K562 (cell line): ENCODE results near the gene FPR1. TPM values are rescaled to one million over a fixed set of nuclear protein-coding genes. Genes with fewer than 3 reads are reported as not detected.

ENCODE experiments used
- BRD9 ChIP-seq: fragments of 450-650 bp; IDR thresholded peaks from 2 replicates; pipeline ENCODE4 v1.6.1; 2018; ENCODE audit warnings: low read depth; ENCODE audit not compliant: partially characterized antibody
- CC2D1A ChIP-seq: fragments of 450-650 bp; IDR thresholded peaks from 2 replicates; pipeline ENCODE4 v1.6.1; 2017; ENCODE audit warnings: mild to moderate bottlenecking
- CCAR2 ChIP-seq: fragments of 200-400 bp; formaldehyde crosslinking; IDR thresholded peaks from 2 replicates; pipeline ENCODE4 v1.6.1; 2017; ENCODE audit warnings: mild to moderate bottlenecking, low read depth, low read length
- MAFK ChIP-seq: IDR thresholded peaks from 2 replicates; pipeline ENCODE4 v1.6.1; 2011; ENCODE audit warnings: low read length, improper control_type of control experiment
- MEF2A ChIP-seq: IDR thresholded peaks from 2 replicates; pipeline ENCODE4 v1.6.1; 2011; ENCODE audit warnings: low read depth, mild to moderate bottlenecking, low read length, moderate library complexity; ENCODE audit not compliant: control insufficient read depth
- RCOR1 ChIP-seq, 2 experiments: IDR thresholded peaks; 2 replicates each; pipeline ENCODE4 v1.6.1; 2012; ENCODE audit warnings: low read depth in 2 of 2, low read length in 2 of 2, borderline replicate concordance in 1 of 2, improper control_type of control experiment in 1 of 2
- RFX7 ChIP-seq: fragments of 250-450 bp; sonication (Bioruptor Pico); IDR thresholded peaks from 2 replicates; pipeline ENCODE4 v1.5.1; 2021; ENCODE audit warnings: mild to moderate bottlenecking
- XRCC5 ChIP-seq: fragments of 200-400 bp; formaldehyde crosslinking; IDR thresholded peaks from 2 replicates; pipeline ENCODE4 v1.6.1; 2017; ENCODE audit warnings: low read depth, mild to moderate bottlenecking, low read length
- polyA plus RNA-seq, 8 experiments: library from polyadenylated mRNA; depleted of rRNA in 4 of 8; stranded (reverse) in 5 of 8; unstranded in 3 of 8; fragments of >200 nt; fragmentation: Nextera tagmentation in 2 of 8; fragmentation: Illumina TruSeq in 1 of 8; extraction: Ambion mirVana in 2 of 8; extraction: Trizol in 1 of 8; gene quantifications; 2 replicates each; pipeline versions ENCODE4 v1.2.1 to v1.2.3, GENCODE V29; 2011 to 2014; ENCODE audit warnings: inconsistent platforms in 1 of 8, missing spikeins in 1 of 8
- total RNA-seq, 7 experiments: library from RNA; depleted of rRNA in 6 of 7; stranded (reverse); fragments of >200 nt in 6 of 7; fragmentation: Illumina TruSeq in 2 of 7; extraction: Trizol in 2 of 7; gene quantifications; 2 replicates each; pipeline versions ENCODE4 v1.2.1 to v1.2.3, GENCODE V29; 2011 to 2021; ENCODE audit warnings: low replicate concordance in 1 of 7
- TF ChIP-seq, protein P1 (sequence below): fragments of 150-350 bp; conservative IDR thresholded peaks from 2 replicates; pipeline ENCODE4 v1.6.1; 2014; ENCODE audit warnings: low read length
- TF ChIP-seq, protein P2 (sequence below), 2 experiments: fragments of 450-650 bp in 1 of 2; sonication (generic) in 1 of 2; formaldehyde crosslinking in 1 of 2; IDR thresholded peaks; 2 replicates each; pipeline versions ENCODE4 v1.7.1 to v1.9.0; 2016 to 2022; ENCODE audit warnings: inconsistent platforms in 1 of 2, mild to moderate bottlenecking in 1 of 2, missing genetic modification reagents in 1 of 2
- TF ChIP-seq, protein P3 (sequence below): fragments of 200-800 bp; sonication (Bioruptor generic); IDR thresholded peaks from 2 replicates; pipeline ENCODE4 v1.6.1; 2017; ENCODE audit warnings: missing genetic modification characterization, missing compliant biosample characterization
- TF ChIP-seq, protein P4 (sequence below): sonication (generic); formaldehyde crosslinking; IDR thresholded peaks from 2 replicates; pipeline ENCODE4 v1.8.0; 2022; ENCODE audit warnings: mild to moderate bottlenecking, missing genetic modification reagents

The FPR1 gene
- total and polyA plus RNA-seq, 9 of the 15 experiments (the other 6 are each of a cell fraction or from before 2014, with no cell fraction given) = 0.06 to 0.25 (median 0.14) TPM; not detected in 4

DNA sequence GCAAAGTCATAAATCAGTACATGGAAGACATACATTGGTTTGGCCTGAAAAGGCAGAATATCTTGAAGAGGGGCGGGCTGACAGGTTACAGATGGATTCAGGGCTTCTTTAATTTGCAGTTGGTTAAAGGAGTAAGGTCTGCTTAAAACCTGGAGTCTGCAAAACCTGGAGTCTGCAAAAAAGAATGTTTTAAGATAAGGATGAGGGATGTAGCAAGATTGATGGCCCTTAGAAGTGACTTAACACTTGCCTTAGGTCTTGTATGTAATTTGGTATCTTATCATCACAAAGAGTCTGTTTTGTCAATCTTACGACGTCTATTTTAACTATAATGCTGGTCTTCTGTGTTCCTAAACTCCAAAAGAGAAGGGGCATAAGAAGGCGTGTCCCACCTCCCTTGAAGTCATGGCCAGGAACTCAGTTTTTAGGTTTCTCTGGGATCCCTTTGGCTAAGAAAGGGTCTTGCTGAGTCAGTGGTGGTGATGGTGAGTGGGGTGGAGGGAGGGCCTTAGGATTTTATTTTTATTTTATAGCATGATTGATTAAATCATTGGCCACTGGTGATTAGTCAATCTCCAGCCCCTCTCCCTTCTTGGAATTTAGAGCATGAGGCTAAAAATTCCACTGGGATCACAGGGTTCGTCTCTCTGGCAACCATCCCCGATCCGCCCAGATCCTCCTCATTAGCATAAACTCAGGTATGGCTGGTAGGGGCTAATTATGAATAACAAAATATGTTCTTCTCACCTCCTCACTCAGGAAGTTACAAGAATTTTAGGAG lies 17.7 kb downstream of the FPR1 start (continued):
- TF ChIP-seq, protein P1, sequence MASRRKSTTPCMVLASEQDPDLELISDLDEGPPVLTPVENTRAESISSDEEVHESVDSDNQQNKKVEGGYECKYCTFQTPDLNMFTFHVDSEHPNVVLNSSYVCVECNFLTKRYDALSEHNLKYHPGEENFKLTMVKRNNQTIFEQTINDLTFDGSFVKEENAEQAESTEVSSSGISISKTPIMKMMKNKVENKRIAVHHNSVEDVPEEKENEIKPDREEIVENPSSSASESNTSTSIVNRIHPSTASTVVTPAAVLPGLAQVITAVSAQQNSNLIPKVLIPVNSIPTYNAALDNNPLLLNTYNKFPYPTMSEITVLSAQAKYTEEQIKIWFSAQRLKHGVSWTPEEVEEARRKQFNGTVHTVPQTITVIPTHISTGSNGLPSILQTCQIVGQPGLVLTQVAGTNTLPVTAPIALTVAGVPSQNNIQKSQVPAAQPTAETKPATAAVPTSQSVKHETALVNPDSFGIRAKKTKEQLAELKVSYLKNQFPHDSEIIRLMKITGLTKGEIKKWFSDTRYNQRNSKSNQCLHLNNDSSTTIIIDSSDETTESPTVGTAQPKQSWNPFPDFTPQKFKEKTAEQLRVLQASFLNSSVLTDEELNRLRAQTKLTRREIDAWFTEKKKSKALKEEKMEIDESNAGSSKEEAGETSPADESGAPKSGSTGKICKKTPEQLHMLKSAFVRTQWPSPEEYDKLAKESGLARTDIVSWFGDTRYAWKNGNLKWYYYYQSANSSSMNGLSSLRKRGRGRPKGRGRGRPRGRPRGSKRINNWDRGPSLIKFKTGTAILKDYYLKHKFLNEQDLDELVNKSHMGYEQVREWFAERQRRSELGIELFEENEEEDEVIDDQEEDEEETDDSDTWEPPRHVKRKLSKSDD = no peak
- TF ChIP-seq, protein P2, sequence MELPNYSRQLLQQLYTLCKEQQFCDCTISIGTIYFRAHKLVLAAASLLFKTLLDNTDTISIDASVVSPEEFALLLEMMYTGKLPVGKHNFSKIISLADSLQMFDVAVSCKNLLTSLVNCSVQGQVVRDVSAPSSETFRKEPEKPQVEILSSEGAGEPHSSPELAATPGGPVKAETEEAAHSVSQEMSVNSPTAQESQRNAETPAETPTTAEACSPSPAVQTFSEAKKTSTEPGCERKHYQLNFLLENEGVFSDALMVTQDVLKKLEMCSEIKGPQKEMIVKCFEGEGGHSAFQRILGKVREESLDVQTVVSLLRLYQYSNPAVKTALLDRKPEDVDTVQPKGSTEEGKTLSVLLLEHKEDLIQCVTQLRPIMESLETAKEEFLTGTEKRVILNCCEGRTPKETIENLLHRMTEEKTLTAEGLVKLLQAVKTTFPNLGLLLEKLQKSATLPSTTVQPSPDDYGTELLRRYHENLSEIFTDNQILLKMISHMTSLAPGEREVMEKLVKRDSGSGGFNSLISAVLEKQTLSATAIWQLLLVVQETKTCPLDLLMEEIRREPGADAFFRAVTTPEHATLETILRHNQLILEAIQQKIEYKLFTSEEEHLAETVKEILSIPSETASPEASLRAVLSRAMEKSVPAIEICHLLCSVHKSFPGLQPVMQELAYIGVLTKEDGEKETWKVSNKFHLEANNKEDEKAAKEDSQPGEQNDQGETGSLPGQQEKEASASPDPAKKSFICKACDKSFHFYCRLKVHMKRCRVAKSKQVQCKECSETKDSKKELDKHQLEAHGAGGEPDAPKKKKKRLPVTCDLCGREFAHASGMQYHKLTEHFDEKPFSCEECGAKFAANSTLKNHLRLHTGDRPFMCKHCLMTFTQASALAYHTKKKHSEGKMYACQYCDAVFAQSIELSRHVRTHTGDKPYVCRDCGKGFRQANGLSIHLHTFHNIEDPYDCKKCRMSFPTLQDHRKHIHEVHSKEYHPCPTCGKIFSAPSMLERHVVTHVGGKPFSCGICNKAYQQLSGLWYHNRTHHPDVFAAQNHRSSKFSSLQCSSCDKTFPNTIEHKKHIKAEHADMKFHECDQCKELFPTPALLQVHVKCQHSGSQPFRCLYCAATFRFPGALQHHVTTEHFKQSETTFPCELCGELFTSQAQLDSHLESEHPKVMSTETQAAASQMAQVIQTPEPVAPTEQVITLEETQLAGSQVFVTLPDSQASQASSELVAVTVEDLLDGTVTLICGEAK (IDR thresholded peaks at IDR 0.05) = no peak
- TF ChIP-seq, protein P2 (CRISPR knock-in tag; IDR thresholded peaks at IDR 0.05) = no peak
- no peak for TF ChIP-seq CCAR2
- TF ChIP-seq, protein P3, sequence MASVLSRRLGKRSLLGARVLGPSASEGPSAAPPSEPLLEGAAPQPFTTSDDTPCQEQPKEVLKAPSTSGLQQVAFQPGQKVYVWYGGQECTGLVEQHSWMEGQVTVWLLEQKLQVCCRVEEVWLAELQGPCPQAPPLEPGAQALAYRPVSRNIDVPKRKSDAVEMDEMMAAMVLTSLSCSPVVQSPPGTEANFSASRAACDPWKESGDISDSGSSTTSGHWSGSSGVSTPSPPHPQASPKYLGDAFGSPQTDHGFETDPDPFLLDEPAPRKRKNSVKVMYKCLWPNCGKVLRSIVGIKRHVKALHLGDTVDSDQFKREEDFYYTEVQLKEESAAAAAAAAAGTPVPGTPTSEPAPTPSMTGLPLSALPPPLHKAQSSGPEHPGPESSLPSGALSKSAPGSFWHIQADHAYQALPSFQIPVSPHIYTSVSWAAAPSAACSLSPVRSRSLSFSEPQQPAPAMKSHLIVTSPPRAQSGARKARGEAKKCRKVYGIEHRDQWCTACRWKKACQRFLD = no peak
- TF ChIP-seq BRD9 = no peak
- TF ChIP-seq XRCC5 = no peak
- TF ChIP-seq RCOR1 (IDR thresholded peaks at IDR 0.05; ENCODE audit: borderline replicate concordance in 1 of 2, low read depth in 2 of 2, low read length in 2 of 2) = 0 out of 4 replicates have a peak, but pooled peaks of 1 of the 2 experiments have one; percentile 36
- TF ChIP-seq, protein P4, sequence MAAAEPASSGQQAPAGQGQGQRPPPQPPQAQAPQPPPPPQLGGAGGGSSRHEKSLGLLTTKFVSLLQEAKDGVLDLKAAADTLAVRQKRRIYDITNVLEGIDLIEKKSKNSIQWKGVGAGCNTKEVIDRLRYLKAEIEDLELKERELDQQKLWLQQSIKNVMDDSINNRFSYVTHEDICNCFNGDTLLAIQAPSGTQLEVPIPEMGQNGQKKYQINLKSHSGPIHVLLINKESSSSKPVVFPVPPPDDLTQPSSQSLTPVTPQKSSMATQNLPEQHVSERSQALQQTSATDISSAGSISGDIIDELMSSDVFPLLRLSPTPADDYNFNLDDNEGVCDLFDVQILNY (CRISPR knock-in tag) = no peak
- no peak for TF ChIP-seq CC2D1A
- TF ChIP-seq MEF2A = no peak
- TF ChIP-seq MAFK = no peak
- TF ChIP-seq RFX7 (CRISPR knock-in tag) = no peak
